ENCODE measurements around the gene IFITM10. TPM values are rescaled to one million over a fixed set of nuclear protein-coding genes. Genes with fewer than 3 reads are reported as not detected.

The IFITM10 gene
- total RNA-seq, 1 experiment from 2014 or later: 0.59 TPM

DNA sequence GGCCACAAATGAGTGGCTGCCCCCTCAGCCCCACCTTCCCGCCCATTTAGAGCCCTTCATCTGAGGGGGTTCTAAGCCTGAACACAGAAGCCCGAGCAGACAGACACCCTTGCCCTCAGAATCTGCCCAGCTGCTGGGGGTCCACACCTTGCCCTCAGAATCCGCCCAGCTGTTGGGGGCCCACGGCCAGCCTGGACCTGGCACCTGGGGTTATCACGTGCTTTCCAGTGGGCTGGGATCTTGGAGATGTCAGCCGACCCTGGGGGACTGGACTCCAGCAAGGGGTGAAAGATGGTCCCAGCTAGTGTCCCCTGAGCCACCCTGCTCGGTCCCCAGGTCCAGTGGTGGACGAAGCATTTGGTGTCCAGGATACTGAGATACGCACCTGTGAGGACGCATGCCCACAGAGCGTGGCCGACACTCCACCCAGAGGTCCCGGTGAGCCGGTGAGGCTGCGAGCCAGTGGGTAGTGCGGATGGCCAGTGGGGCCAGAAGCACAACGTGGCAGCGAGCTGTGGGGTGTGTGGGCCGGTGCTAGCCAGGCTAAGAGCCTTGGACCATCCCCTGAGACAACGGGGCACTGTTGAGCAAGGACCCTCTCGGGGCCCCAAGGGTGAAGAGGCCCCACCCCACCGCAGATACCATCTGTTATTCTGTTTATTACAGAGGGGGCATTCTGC is 16.5 kb upstream of the IFITM10 start:
- Histone ChIP-seq H2AK5ac (ENCODE audit: insufficient read length, low read length) (no peak overlapping the region), H3K4me2 (ENCODE audit: insufficient read depth, insufficient read length, low read length) (no peak overlapping the region), H3K9me3 (ENCODE audit: control insufficient read depth, low read depth, low read length) (no peaks in the 10 kb centered on the region), H3T11ph (ENCODE audit: low read length) (no peak overlapping the region), H3K27me3 (ENCODE audit: insufficient read depth, low read length) (no peaks in the 10 kb centered on the region; the same call in 1 of the 2 replicates), H3K27ac (ENCODE audit: insufficient read length, low read depth, low read length) (no peak overlapping the region), H3K18ac (ENCODE audit: insufficient read length, low read depth, low read length) (no peak overlapping the region), H3K23ac (ENCODE audit: insufficient read length, low read depth, low read length) (no peak overlapping the region), H2BK12ac (ENCODE audit: insufficient read length, low read depth, low read length) (no peak overlapping the region), H2BK5ac (ENCODE audit: insufficient read length, low read length) (no peak overlapping the region), H3K23me2 (ENCODE audit: insufficient read length, low read depth, low read length, poor library complexity, severe bottlenecking) (peaks cover 10% of the 10 kb centered on the region), H3K9ac (ENCODE audit: extremely low read depth, insufficient read length, low read length) (no peak overlapping the region), H2BK20ac (ENCODE audit: low read depth, low read length, poor library complexity, severe bottlenecking) (no peak overlapping the region), H4K91ac (ENCODE audit: insufficient read length, low read depth, low read length) (no peak overlapping the region), H3K4me1 (ENCODE audit: insufficient read depth, low read length) (peaks cover 3% of the 10 kb centered on the region; the same call in 1 of the 2 replicates), H4K8ac (replicated peaks; ENCODE audit: insufficient read length, low read depth, low read length) (no peak overlapping the region), H4K20me1 (ENCODE audit: control insufficient read depth, insufficient read depth, insufficient read length) (no peaks in the 10 kb centered on the region), H3K56ac (ENCODE audit: insufficient read length, low read depth, low read length) (no peak overlapping the region), H3K14ac (ENCODE audit: insufficient read depth, low read length) (no peak overlapping the region), H2BK15ac (ENCODE audit: low read depth, low read length) (no peak overlapping the region), H2AFZ (ENCODE audit: low read length) (no peak overlapping the region), H4K5ac (ENCODE audit: insufficient read length, low read depth, low read length) (no peak overlapping the region), H3K79me1 (ENCODE audit: insufficient read depth, low read depth, low read length, poor library complexity, severe bottlenecking) (peaks cover 9% of the 10 kb centered on the region), H3K79me2 (ENCODE audit: insufficient read depth, low read length) (no peaks in the 10 kb centered on the region; the same call in 1 of the 2 replicates), H2BK120ac (ENCODE audit: low read depth, low read length, poor library complexity, severe bottlenecking) (no peak overlapping the region), H3K4ac (ENCODE audit: low read depth, low read length) (no peak overlapping the region)
- no CpG with 5 or more reads among the region's 22 CpGs for WGBS (ENCODE audit: extremely low coverage, insufficient read length, low lambda C conversion rate)
- no peaks in the 10 kb centered on the region; a peak in 2 of 7 replicates for H3K36me3 Mint-ChIP-seq (ENCODE audit: insufficient read depth in 1 of 3, low read depth in 3 of 3)
- no peak for DNase-seq
- peaks cover 11% of the 10 kb centered on the region for H3K27me3 Mint-ChIP-seq (ENCODE audit: low read depth)
- no peak overlapping the region for H3K27ac Mint-ChIP-seq
- peaks cover 12 to 14% of the 10 kb centered on the region in 2 experiments for H3K4me1 Mint-ChIP-seq
- TF ChIP-seq, protein P1, sequence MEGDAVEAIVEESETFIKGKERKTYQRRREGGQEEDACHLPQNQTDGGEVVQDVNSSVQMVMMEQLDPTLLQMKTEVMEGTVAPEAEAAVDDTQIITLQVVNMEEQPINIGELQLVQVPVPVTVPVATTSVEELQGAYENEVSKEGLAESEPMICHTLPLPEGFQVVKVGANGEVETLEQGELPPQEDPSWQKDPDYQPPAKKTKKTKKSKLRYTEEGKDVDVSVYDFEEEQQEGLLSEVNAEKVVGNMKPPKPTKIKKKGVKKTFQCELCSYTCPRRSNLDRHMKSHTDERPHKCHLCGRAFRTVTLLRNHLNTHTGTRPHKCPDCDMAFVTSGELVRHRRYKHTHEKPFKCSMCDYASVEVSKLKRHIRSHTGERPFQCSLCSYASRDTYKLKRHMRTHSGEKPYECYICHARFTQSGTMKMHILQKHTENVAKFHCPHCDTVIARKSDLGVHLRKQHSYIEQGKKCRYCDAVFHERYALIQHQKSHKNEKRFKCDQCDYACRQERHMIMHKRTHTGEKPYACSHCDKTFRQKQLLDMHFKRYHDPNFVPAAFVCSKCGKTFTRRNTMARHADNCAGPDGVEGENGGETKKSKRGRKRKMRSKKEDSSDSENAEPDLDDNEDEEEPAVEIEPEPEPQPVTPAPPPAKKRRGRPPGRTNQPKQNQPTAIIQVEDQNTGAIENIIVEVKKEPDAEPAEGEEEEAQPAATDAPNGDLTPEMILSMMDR (conservative IDR thresholded peaks at IDR 0.05): no peak
- H3K4me3 Mint-ChIP-seq: no peak overlapping the region
- H3K9me3 Mint-ChIP-seq: no peaks in the 10 kb centered on the region

Measured in H9 (cell line).